ENCODE data around the gene DHRS4L2. TPM values are rescaled to one million over a fixed set of nuclear protein-coding genes. Genes with fewer than 3 reads are reported as not detected.
"Not testable (repeated sequence)": the region's sequence is repeated elsewhere in the genome, so short reads cannot be mapped to it uniquely, and the experiment has no call there.

DHRS4L2 gene
- total and polyA plus RNA-seq, 10 of the 15 experiments (the other 5 are each of a cell fraction or from before 2014, with no cell fraction given) = 2.8 to 49.3 (median 21.8) TPM

DNA sequence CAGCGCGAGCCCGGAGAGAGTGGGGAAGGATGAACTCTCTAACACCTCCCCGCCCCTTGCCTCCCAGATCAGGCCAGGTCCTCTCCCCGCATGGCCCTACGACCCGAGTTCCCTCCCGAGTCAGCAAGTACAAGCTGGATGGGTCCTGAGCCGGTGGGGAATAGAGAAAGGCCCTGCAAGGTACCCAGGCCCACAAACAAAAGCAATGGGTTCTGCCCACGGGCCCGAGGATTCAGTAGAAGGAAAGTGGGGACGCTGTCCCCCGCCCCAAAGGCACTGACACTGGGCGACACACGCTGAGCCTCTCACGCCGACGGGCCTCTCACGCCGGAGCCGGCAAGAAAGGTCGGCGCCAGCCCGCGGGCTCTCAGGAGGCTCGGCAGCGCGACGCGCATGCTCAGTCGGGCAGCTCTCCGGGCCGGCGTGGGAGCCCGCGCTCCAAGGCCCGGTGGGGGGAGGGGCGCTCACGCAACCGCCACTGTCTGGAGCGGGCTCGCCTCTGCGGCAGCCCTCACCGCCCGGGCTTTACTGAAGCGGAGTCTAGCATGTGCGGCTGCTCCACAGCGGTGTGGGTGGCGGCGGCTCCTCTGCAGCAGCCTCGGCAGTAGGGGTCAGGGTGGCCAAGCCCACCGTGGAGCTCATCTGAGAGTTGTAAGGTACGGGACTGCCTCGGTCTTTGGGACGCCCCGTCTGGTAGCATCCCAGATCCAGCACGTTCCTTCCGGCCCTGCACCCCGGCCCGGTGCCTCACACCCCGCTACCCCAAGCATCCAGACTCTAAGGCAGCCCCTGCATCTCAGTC lies 19.0 kb upstream of the DHRS4L2 start:
- in situ Hi-C loops (cut with MboI) = loop anchor here (10.0 kb wide), 1 partner anchor 65 kb away; no protein-coding TSS in a partner anchor
- SMC1A ChIA-PET (ENCODE audit: uncharacterized antibody, unreplicated experiment); BruUV-seq (replicated peaks); H3K79me2 ChIP-seq (ENCODE audit: control insufficient read depth, insufficient read depth, low read length); H2AFZ ChIP-seq (ENCODE audit: control insufficient read depth, low read depth, low read length); DNase-seq (ENCODE audit: low read depth, low spot score); POLR2A ChIA-PET; H3K36me3 ChIP-seq (ENCODE audit: control insufficient read depth in 2 of 2, insufficient read depth in 2 of 2, low read length in 1 of 2); intact Hi-C loops (cut with micrococcal nuclease; ENCODE audit: unreplicated experiment); H3K27me3 ChIP-seq (replicated peaks in 1 of 2; ENCODE audit: control insufficient read depth in 2 of 2, insufficient read depth in 2 of 2, low read length in 1 of 2); H4K20me1 ChIP-seq (ENCODE audit: control insufficient read depth, insufficient read depth); H3K4me1 ChIP-seq (ENCODE audit: control insufficient read depth, insufficient read depth, low read length); RAD21 ChIA-PET (ENCODE audit: unreplicated experiment); FAIRE-seq; H3K9me3 ChIP-seq (replicated peaks; ENCODE audit: control insufficient read depth, insufficient read depth, low read length); H3K27ac ChIP-seq (ENCODE audit: control insufficient read depth, insufficient read depth): not testable (repeated sequence)
- CTCF ChIA-PET = interaction anchor here (1.2 kb wide), 1 partner anchor 139 kb away, joined by 3 read pairs; no protein-coding TSS in a partner anchor
- Histone ChIP-seq H3K9ac (ENCODE audit: control insufficient read depth, insufficient read depth, low read length) (peak overlapping the region; percentile 40), H3K4me2 (ENCODE audit: control insufficient read depth, insufficient read depth) (peak overlapping the region; percentile 44), H3K4me3 (peak overlapping the region; percentile 65)
- WGBS (ENCODE audit: insufficient coverage, insufficient replicate concordance, low lambda C conversion rate, missing lambda C conversion rate) = 13% methylated on average over 26 of the region's 61 CpGs
- ATAC-seq = peak; percentile 91

DNA sequence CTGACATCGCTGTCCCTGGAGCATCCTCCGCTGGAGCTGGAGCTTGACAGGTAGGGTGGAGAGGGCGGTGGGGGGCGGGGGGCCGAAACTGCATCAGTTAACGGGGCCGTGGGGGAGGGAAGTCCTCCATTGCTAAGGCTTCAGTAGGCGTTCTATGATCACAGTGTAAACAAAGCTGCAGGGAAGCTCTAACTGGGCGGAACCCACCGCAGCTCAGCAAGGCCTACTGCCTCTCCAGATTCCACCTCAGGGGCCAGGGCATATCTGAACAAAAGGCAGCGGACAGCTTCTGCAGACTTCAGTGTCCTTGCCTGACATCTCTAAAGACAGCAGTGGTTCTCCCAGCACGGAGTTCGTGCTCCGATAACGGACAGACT lies 18.5 kb upstream of the DHRS4L2 start:
- DNase-seq (ENCODE audit: low read depth, low spot score); H3K27ac ChIP-seq (ENCODE audit: control insufficient read depth, insufficient read depth); H3K9ac ChIP-seq (ENCODE audit: control insufficient read depth, insufficient read depth, low read length); intact Hi-C loops (cut with micrococcal nuclease; ENCODE audit: unreplicated experiment); H3K79me2 ChIP-seq (ENCODE audit: control insufficient read depth, insufficient read depth, low read length); BruUV-seq (replicated peaks); RAD21 ChIA-PET (ENCODE audit: unreplicated experiment); H4K20me1 ChIP-seq (ENCODE audit: control insufficient read depth, insufficient read depth); H3K9me3 ChIP-seq (replicated peaks; ENCODE audit: control insufficient read depth, insufficient read depth, low read length); H3K36me3 ChIP-seq (ENCODE audit: control insufficient read depth in 2 of 2, insufficient read depth in 2 of 2, low read length in 1 of 2); POLR2A ChIA-PET; H3K4me3 ChIP-seq; H3K4me1 ChIP-seq (ENCODE audit: control insufficient read depth, insufficient read depth, low read length); H3K4me2 ChIP-seq (ENCODE audit: control insufficient read depth, insufficient read depth); H2AFZ ChIP-seq (ENCODE audit: control insufficient read depth, low read depth, low read length); SMC1A ChIA-PET (ENCODE audit: uncharacterized antibody, unreplicated experiment); FAIRE-seq; H3K27me3 ChIP-seq (replicated peaks in 1 of 2; ENCODE audit: control insufficient read depth in 2 of 2, insufficient read depth in 2 of 2, low read length in 1 of 2): not testable (repeated sequence)
- CTCF ChIA-PET = interaction anchor here (1.2 kb wide), 1 partner anchor 138 kb away, joined by 3 read pairs; no protein-coding TSS in a partner anchor
- in situ Hi-C loops (cut with MboI) = loop anchor here (10.0 kb wide), 1 partner anchor 65 kb away; no protein-coding TSS in a partner anchor
- WGBS (ENCODE audit: insufficient coverage, insufficient replicate concordance, low lambda C conversion rate, missing lambda C conversion rate) = 93% methylated on average over 4 of the region's 15 CpGs
- ATAC-seq = peak; percentile 15

DNA sequence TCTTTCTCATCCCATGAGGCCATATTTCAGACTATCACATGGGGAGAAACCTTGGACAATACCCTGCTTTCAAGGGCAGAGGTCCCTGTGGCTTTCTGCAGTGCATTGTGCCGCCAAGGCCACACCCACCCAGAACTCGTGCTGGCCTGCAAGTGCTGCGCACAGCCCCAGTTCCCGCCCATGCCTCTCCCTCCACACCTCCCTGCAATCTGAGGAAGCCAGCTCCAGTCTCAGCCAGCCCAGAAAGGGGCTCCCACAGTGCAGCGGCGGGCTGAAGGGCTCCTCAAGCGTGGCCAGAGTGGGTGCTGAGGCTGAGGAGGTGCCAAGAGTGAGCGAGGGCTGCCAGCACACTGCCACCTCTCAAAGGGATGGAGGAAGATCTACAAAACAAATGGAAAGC lies 15.6 kb upstream of the DHRS4L2 start:
- H3K36me3 ChIP-seq (ENCODE audit: control insufficient read depth in 2 of 2, insufficient read depth in 2 of 2, low read length in 1 of 2); DNase-seq (ENCODE audit: low read depth, low spot score); H3K4me3 ChIP-seq; POLR2A ChIA-PET; H3K27ac ChIP-seq (ENCODE audit: control insufficient read depth, insufficient read depth); BruUV-seq (replicated peaks); H3K9me3 ChIP-seq (replicated peaks; ENCODE audit: control insufficient read depth, insufficient read depth, low read length); H2AFZ ChIP-seq (ENCODE audit: control insufficient read depth, low read depth, low read length); H4K20me1 ChIP-seq (ENCODE audit: control insufficient read depth, insufficient read depth); ATAC-seq; CTCF ChIA-PET; H3K4me2 ChIP-seq (ENCODE audit: control insufficient read depth, insufficient read depth); H3K4me1 ChIP-seq (ENCODE audit: control insufficient read depth, insufficient read depth, low read length); H3K79me2 ChIP-seq (ENCODE audit: control insufficient read depth, insufficient read depth, low read length); FAIRE-seq; intact Hi-C loops (cut with micrococcal nuclease; ENCODE audit: unreplicated experiment); SMC1A ChIA-PET (ENCODE audit: uncharacterized antibody, unreplicated experiment); H3K9ac ChIP-seq (ENCODE audit: control insufficient read depth, insufficient read depth, low read length); H3K27me3 ChIP-seq (replicated peaks in 1 of 2; ENCODE audit: control insufficient read depth in 2 of 2, insufficient read depth in 2 of 2, low read length in 1 of 2): not testable (repeated sequence)
- in situ Hi-C loops (cut with MboI) = loop anchor here (10.0 kb wide), 1 partner anchor 62 kb away; no protein-coding TSS in a partner anchor
- 52% methylated on average over 4 of the region's 8 CpGs for WGBS (ENCODE audit: insufficient coverage, insufficient replicate concordance, low lambda C conversion rate, missing lambda C conversion rate)
- RAD21 ChIA-PET (ENCODE audit: unreplicated experiment) = interaction anchor here (1.2 kb wide), 1 partner anchor 118 kb away, joined by 3 read pairs; no protein-coding TSS in a partner anchor

DNA sequence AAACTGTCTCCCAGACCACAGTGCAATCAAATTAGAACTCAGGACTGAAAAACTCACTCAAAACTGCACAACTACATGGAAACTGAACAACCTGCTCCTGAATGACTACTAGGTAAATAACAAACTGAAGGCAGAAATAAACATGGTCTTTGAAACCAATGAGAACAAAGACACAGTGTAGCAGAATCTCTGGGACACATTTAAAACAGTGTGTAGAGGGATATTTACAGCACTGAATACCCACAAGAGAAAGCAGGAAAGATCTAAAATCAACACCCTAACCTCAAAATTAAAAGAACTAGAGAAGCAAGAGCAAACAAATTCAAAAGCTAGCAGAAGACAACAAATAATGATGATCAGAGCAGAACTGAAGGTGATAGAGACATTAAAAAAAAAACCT lies 14.7 kb upstream of the DHRS4L2 start:
- H3K27me3 ChIP-seq (replicated peaks in 1 of 2; ENCODE audit: control insufficient read depth in 2 of 2, insufficient read depth in 2 of 2, low read length in 1 of 2); H3K79me2 ChIP-seq (ENCODE audit: control insufficient read depth, insufficient read depth, low read length); H3K9ac ChIP-seq (ENCODE audit: control insufficient read depth, insufficient read depth, low read length); H2AFZ ChIP-seq (ENCODE audit: control insufficient read depth, low read depth, low read length); H3K4me2 ChIP-seq (ENCODE audit: control insufficient read depth, insufficient read depth); FAIRE-seq; DNase-seq (ENCODE audit: low read depth, low spot score); POLR2A ChIA-PET; H3K4me3 ChIP-seq; H3K36me3 ChIP-seq (ENCODE audit: control insufficient read depth in 2 of 2, insufficient read depth in 2 of 2, low read length in 1 of 2); H4K20me1 ChIP-seq (ENCODE audit: control insufficient read depth, insufficient read depth); BruUV-seq (replicated peaks); H3K9me3 ChIP-seq (replicated peaks; ENCODE audit: control insufficient read depth, insufficient read depth, low read length); ATAC-seq; H3K27ac ChIP-seq (ENCODE audit: control insufficient read depth, insufficient read depth); H3K4me1 ChIP-seq (ENCODE audit: control insufficient read depth, insufficient read depth, low read length): not testable (repeated sequence)
- in situ Hi-C loops (cut with MboI) = loop anchor here (10.0 kb wide), 1 partner anchor 61 kb away; no protein-coding TSS in a partner anchor
- ChIA-PET SMC1A (ENCODE audit: uncharacterized antibody, unreplicated experiment) (interaction anchor here (1.2 to 2.4 kb wide), 3 partner anchors 41 to 135 kb away, joined by 7 to 12 read pairs (median 8); no protein-coding TSS in a partner anchor), CTCF (interaction anchor here (1.0 to 2.2 kb wide), 4 partner anchors 41 to 116 kb away, joined by 3 to 7 read pairs (median 4); no protein-coding TSS in a partner anchor), RAD21 (ENCODE audit: unreplicated experiment) (interaction anchor here (1.1 to 1.2 kb wide), 2 partner anchors 41 to 117 kb away, joined by 3 to 5 read pairs; no protein-coding TSS in a partner anchor)
- intact Hi-C loops (cut with micrococcal nuclease; ENCODE audit: unreplicated experiment) = loop anchor here (1.0 kb wide), 1 partner anchor 40 kb away; no protein-coding TSS in a partner anchor
